ENCODE data around the gene PYROXD2.

Gene PYROXD2

DNA sequence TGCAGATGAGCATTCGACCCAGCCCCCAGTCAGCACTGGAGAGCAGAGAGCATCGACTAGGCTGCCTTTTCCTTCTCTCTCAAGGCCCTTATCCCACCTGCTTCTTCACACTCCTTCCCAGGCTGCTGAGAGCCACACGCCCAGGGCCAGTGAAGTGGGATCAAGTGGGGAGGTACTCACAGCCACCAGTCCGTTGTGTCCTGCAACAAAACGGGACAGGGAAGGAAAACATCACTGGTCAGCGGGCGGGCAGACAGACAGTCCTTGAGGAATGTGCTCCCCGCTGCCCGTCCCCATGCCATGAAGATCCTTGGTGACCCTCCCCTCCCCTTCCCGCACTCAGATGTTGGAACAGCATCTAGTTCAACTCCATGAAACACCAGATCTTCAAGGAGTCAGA, 4.2 kb downstream of the PYROXD2 start:
- H3K9me3 ChIP-seq = no peaks in the 10 kb centered on the region
- H3K4me3 ChIP-seq (ENCODE audit: low read depth in 1 of 2, low read length in 1 of 2) = no peak overlapping the region
- TF ChIP-seq, protein P1, sequence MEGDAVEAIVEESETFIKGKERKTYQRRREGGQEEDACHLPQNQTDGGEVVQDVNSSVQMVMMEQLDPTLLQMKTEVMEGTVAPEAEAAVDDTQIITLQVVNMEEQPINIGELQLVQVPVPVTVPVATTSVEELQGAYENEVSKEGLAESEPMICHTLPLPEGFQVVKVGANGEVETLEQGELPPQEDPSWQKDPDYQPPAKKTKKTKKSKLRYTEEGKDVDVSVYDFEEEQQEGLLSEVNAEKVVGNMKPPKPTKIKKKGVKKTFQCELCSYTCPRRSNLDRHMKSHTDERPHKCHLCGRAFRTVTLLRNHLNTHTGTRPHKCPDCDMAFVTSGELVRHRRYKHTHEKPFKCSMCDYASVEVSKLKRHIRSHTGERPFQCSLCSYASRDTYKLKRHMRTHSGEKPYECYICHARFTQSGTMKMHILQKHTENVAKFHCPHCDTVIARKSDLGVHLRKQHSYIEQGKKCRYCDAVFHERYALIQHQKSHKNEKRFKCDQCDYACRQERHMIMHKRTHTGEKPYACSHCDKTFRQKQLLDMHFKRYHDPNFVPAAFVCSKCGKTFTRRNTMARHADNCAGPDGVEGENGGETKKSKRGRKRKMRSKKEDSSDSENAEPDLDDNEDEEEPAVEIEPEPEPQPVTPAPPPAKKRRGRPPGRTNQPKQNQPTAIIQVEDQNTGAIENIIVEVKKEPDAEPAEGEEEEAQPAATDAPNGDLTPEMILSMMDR (IDR thresholded peaks at IDR 0.05) = no peak

DNA sequence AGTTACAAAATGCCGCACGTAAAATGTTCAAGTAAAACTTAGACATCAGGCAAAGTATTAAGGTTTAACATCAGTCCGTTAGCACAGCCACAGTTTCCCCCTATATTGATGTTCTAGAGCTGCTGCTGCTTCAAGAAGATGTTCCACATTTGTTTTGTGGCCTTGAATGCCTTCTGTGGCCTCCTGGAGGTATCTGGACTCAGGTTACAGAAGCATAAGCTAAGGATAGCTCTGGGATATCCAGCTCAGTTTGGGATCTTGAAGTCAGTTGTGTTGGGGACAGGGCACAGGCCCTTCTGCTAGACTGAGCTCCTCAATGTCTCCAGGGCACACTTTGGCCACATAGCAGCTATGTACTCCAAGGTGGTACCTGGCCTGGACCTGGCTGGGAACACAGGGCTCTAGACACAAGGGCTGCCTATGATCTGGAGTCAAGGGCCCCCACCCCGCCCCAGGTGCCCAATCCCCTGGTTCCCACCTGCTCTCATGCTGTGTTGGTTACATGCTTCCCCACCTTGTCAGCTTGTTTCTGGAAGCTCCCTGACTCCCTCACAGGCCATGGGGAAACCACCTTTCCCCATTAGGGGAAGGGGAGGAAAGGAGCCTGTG, 4.7 kb downstream of the PYROXD2 start:
- H3K9me3 ChIP-seq = no peaks in the 10 kb centered on the region

More for the DNA sequence above, 4.2 kb downstream of the PYROXD2 start:
- Histone ChIP-seq H3K27ac (no peak overlapping the region), H3K27me3 (no peaks in the 10 kb centered on the region), H3K4me1 (ENCODE audit: control insufficient read depth in 1 of 2, insufficient read depth in 1 of 2, low read depth in 1 of 2, low read length in 1 of 2) (peaks cover 0 to 4% of the 10 kb centered on the region in 2 experiments), H3K36me3 (peaks cover 13% of the 10 kb centered on the region)

DNA sequence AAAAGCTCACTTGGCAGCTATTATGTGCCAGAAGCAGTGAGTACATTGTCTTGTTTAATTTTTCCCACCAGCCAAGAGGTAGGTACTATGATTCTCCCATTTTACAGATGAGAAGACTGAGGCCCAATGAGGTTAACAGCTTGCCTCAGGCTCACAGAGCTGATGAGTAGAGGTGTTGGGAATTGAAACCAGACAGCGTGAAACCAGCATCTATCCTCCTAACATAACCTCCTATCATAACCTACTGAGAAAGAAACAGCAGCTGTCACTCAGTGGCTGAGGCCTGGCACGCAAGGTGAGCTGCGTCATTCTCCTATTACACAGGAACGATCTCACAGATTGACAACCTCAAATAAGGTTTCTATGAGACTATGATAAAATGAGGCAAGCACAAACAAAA, 6.2 kb downstream of the PYROXD2 start:
- Histone ChIP-seq H3K4me3 (ENCODE audit: low read depth in 1 of 2, low read length in 1 of 2) (no peak overlapping the region), H3K4me1 (ENCODE audit: control insufficient read depth in 1 of 2, insufficient read depth in 1 of 2, low read depth in 1 of 2, low read length in 1 of 2) (no peaks in the 10 kb centered on the region), H3K9me3 (no peaks in the 10 kb centered on the region), H3K27me3 (no peaks in the 10 kb centered on the region), H3K36me3 (no peaks in the 10 kb centered on the region), H3K27ac (no peak overlapping the region)
- TF ChIP-seq, protein P1 (IDR thresholded peaks at IDR 0.05) = no peak

More for the DNA sequence above, 4.7 kb downstream of the PYROXD2 start:
- TF ChIP-seq, protein P1 (IDR thresholded peaks at IDR 0.05) = no peak
- H3K4me1 ChIP-seq (ENCODE audit: control insufficient read depth in 1 of 2, insufficient read depth in 1 of 2, low read depth in 1 of 2, low read length in 1 of 2) = peaks cover 0 to 4% of the 10 kb centered on the region in 2 experiments
- peaks cover 8% of the 10 kb centered on the region for H3K36me3 ChIP-seq
- H3K27ac ChIP-seq = no peak overlapping the region
- H3K4me3 ChIP-seq (ENCODE audit: low read depth in 1 of 2, low read length in 1 of 2) = no peak overlapping the region
- no peaks in the 10 kb centered on the region for H3K27me3 ChIP-seq

DNA sequence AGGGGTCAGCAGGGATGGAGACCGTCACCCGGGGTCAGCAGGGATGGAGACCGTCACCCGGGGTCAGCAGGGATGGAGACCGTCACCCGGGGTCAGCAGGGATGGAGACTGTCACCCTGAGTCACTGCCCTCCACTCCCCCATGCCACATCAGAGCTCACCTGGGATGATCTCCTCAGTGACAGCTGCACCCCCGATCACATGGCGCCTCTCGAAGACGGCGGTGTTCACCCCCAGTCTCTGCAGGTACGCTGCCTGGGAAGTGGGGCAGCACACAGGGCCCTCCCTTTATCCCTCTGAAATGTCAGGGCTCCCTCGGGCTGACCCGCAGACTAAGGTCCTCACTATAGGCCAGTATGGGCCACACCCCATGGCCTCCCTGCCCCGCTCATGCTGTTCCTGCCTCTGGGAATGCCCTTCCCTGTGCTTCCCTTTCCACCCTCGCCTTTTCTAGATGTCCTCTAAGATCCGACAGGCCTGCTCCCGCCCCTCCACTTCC, 7.2 kb downstream of the PYROXD2 start:
- Histone ChIP-seq H3K4me1 (ENCODE audit: control insufficient read depth in 1 of 2, insufficient read depth in 1 of 2, low read depth in 1 of 2, low read length in 1 of 2) (no peaks in the 10 kb centered on the region), H3K27ac (no peak overlapping the region), H3K36me3 (no peaks in the 10 kb centered on the region), H3K27me3 (no peaks in the 10 kb centered on the region), H3K9me3 (no peaks in the 10 kb centered on the region), H3K4me3 (ENCODE audit: low read depth in 1 of 2, low read length in 1 of 2) (no peak overlapping the region)
- TF ChIP-seq, protein P1 (IDR thresholded peaks at IDR 0.05) = no peak

DNA sequence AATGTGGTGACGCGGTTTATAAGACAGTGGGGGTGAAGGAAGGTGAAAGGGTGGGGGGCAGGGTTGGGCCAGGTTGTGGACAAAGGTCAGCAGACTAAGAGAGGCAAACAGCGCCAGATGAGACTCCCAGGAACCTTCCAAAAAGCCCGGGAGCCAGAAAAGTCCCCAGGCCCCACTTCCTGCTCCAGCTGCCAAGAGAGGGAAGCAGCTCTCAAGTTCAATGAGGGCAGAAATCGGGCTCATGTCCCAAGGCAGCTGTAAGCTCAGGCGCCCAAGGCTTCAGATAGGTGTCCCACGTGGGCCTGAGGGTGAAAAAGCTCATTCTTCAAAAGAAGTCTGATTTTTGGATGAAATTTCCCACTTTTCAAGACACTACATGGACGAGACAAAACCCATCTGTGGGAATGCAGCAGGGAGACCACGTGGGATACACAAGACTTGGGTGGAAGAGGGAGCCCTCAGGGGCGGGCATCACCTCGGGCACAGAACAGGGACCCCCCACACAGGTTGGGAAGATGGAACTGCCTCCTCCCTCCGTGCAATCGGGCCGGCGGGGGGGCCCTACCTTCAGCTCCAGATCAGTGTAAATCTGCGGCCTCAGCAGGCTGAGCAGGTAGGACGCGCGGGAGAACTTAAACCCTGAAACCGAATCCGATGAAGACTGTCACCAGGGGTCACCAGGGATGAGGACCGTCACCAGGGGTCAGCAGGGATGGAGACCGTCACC, 7.8 kb downstream of the PYROXD2 start:
- Histone ChIP-seq H3K27me3 (no peaks in the 10 kb centered on the region), H3K9me3 (no peaks in the 10 kb centered on the region), H3K4me1 (ENCODE audit: control insufficient read depth in 1 of 2, insufficient read depth in 1 of 2, low read depth in 1 of 2, low read length in 1 of 2) (no peaks in the 10 kb centered on the region), H3K36me3 (no peaks in the 10 kb centered on the region), H3K27ac (no peak overlapping the region), H3K4me3 (ENCODE audit: low read depth in 1 of 2, low read length in 1 of 2) (no peak overlapping the region)
- TF ChIP-seq, protein P1 (IDR thresholded peaks at IDR 0.05) = no peak

Measured in neutrophil (primary cell).